ENCODE data around the gene ITGA7. TPM values are rescaled to one million over a fixed set of nuclear protein-coding genes. Genes with fewer than 3 reads are reported as not detected.

ITGA7 gene
- total and polyA plus RNA-seq, 2 of the 4 experiments (the other 2 are of a cell fraction): 3.9 to 15.7 TPM

- ATAC-seq (ENCODE audit: low read depth) (no peak), DNase-seq (no peak)
- 74% methylated on average over 4 of the region's 19 CpGs; no CpG with 5 or more reads in 1 of the 2 experiments for WGBS, 2 experiments (ENCODE audit: extremely low coverage in 2 of 2, insufficient read length in 1 of 2)
- Histone ChIP-seq H3K4me1 (ENCODE audit: control insufficient read depth, insufficient read depth, low read length) (peaks cover 2% of the 10 kb centered on the region; the same call in 1 of the 2 replicates), H4K20me1 (ENCODE audit: insufficient read depth, low read length) (no peaks in the 10 kb centered on the region), H3K27me3 (ENCODE audit: control insufficient read depth, insufficient read depth, low read length) (peaks cover 22% of the 10 kb centered on the region), H3K9me1 (ENCODE audit: insufficient read depth, low read length) (no peaks in the 10 kb centered on the region), H3K56ac (ENCODE audit: extremely low read depth, insufficient read depth, low read length) (no peak overlapping the region), H2BK120ac (ENCODE audit: low read depth, low read length) (no peak overlapping the region), H3K4me2 (ENCODE audit: low read depth, low read length) (no peak overlapping the region), H3K18ac (ENCODE audit: low read depth, low read length) (no peak overlapping the region), H2AK5ac (ENCODE audit: low read depth, low read length) (no peak overlapping the region), H3K14ac (replicated peaks; ENCODE audit: low read depth, low read length) (no peak overlapping the region), H4K91ac (ENCODE audit: insufficient read depth, low read depth, low read length) (no peak overlapping the region), H2AFZ (replicated peaks; ENCODE audit: low read length, poor library complexity) (peak overlapping the region; percentile 40), H3K23ac (ENCODE audit: low read depth, low read length) (no peak overlapping the region), H3K27ac (ENCODE audit: insufficient read depth, low read length) (no peak overlapping the region), H3K36me3 (ENCODE audit: control insufficient read depth, insufficient read depth, low read length) (no peaks in the 10 kb centered on the region), H3K4ac (ENCODE audit: low read depth, low read length) (no peak overlapping the region), H4K8ac (ENCODE audit: low read depth in 2 of 2, low read length in 2 of 2) (no peak overlapping the region), H3K9me3 (ENCODE audit: control insufficient read depth, insufficient read depth, low read length) (no peaks in the 10 kb centered on the region), H3K79me1 (ENCODE audit: low read depth in 1 of 2, low read length in 2 of 2) (no peaks in the 10 kb centered on the region), H2AK9ac (replicated peaks; ENCODE audit: low read depth, low read length, poor library complexity) (no peak overlapping the region), H2BK15ac (ENCODE audit: low read depth, low read length) (no peak overlapping the region), H4K5ac (ENCODE audit: low read depth, low read length) (no peak overlapping the region), H2BK5ac (ENCODE audit: low read depth, low read length, poor library complexity, severe bottlenecking) (no peak overlapping the region), H2BK20ac (ENCODE audit: low read depth, low read length) (no peak overlapping the region), H3K9ac (ENCODE audit: low read depth, low read length) (no peak overlapping the region), H3K4me3 (ENCODE audit: insufficient read depth, low read depth, low read length) (no peak overlapping the region)
- ChIA-PET POLR2A (ENCODE audit: unreplicated experiment) (no interaction called here), CTCF (interaction anchor here (1.6 kb wide), 1 partner anchor 9 kb away, joined by 3 read pairs; no protein-coding TSS in a partner anchor)
- intact Hi-C loops (cut with micrococcal nuclease) (no loop called here), dilution Hi-C loops (cut with HindIII; ENCODE audit: low sequenced_read_pairs, unreplicated experiment) (no loop called here), in situ Hi-C loops (cut with MboI; ENCODE audit: low sequenced_read_pairs) (no loop called here)
- no TSS peak for BruUV-seq (replicated peaks)
- TF ChIP-seq USF2 (IDR thresholded peaks at IDR 0.05; ENCODE audit: low read depth, low read length): no peak
Measured at GRCh38 chr12:55696796-55697462, 10.8 kb downstream of the ITGA7 start.

All from IMR-90 (cell line).